ENCODE measurements around the gene TAS2R38.

TAS2R38 gene

DNA sequence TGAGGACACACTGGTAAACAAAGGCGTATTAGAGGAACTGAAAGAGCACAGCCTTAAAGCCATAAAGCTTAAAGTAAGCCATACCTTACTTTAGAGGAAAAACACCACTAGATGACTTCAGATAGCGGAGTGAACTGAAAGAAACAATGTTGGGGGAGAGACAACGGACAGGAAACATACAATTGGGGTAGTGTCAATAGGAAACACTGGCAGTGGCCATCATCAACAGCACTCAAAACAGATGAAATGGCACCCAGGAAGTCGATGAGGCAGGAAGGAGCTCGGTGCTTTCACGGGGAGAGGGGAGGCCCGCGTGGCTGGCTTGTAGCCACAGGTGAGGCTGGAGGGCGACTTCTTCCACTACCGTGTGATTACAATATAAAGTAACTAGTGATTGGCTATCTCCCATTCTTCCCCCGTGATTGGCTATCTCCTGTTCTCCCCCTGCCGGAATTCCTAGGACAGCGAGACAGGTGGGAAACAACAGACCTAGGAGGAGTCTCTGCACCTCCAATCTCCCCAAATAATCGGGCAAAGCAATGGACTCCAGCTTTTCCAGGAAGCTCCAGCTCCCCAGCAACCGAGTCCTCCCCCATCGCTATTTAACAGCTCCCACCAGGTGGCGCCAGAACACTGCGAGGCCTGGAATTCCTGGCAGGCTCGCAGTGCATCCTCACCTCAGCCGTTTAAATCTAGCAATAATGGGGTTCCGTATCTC lies 2.4 kb upstream of the TAS2R38 start:
- peak; percentile 83 for DNase-seq (ENCODE audit: low spot score)

DNA sequence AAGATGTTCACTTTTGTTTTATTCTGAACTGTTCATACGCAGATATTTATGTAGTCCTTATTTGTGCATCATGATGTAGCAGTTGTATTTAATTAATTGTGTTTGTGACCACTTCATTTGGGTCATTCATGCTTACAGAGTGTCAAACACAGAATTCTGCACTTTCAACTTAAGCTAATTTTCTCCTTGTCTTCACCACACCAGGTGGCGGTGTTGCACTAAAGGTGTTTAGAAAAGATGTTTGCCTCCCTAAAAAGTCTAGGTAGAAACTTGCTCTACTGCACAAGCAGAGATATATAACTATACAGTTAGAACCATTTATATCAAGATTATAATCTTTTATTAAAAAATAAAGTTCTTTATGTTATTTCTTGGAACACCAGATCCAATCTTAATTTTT lies 1.3 kb upstream of the TAS2R38 start:
- DNase-seq (ENCODE audit: low spot score) = peak; percentile 32

DNA sequence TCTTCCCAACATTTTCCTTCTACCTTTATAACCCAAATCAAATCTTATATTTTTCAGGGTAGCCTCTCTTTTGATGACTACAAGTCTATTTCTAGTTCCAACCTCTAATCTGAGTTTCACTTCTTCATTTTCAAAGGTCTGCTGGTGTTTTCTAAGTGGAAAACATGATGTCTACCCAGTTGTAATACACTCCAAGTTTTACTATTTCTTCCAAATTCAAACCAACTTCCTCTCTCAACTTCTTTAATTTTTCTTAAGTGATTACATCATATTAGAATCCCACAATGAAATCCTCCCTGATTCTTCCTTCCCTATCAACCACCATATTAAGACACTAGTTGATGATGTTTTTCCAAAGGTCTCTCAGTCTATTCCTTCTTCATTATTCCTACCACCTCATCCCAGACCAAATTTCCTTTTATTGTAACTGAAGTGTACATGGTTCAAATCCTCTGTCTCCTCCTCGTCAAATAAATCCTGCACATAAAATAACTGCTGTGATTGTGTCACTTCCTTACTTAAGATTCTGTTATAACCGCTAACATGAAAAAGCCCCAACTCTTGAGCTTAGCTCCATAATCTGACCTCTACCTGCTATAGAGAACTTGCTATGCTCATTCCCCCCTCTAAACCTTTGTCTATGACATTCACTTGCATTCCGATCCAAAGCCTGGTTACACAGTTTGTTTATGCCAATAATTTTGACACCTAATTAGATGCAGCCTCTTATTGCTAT lies 12.7 kb downstream of the TAS2R38 start:
- DNase-seq (ENCODE audit: low spot score) = no peak

DNA sequence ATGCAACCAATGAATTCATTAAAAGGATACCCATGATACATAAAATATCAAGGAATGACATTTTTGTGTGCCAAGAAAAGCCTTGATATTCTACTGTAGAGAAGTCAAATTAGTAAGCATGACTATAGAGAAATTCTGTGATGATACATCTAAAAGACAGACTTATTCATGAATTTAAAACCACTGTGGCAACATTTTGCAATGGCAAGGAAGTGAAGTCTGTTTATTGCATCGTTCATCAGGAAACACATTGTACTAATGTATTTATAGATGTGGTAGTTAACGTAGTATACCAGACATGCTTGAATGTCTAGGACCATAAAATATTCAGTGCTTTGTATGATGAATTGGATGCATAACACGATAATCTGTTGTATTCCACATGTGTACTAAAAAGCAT lies 17.5 kb downstream of the TAS2R38 start:
- peak; percentile 21 for DNase-seq (ENCODE audit: low spot score)

DNA sequence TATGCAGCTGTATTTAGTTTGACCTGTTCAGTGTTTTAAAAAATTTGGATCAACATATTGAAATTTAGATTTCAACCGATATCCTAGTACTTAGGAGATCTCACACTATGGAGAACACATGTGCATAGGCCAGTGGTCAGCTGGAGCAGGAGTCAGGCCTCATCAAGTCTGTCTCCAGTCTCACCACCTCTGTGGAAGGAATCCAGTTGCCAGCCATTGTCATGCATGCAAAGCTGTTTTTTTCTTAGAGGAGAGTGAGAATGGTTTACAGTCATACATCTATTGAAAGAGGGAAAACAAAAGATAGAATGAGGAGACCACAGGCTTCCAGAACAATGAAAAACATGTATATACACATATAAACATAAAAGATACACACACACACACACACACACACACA lies 19.2 kb downstream of the TAS2R38 start:
- no peak for DNase-seq (ENCODE audit: low spot score)

DNA sequence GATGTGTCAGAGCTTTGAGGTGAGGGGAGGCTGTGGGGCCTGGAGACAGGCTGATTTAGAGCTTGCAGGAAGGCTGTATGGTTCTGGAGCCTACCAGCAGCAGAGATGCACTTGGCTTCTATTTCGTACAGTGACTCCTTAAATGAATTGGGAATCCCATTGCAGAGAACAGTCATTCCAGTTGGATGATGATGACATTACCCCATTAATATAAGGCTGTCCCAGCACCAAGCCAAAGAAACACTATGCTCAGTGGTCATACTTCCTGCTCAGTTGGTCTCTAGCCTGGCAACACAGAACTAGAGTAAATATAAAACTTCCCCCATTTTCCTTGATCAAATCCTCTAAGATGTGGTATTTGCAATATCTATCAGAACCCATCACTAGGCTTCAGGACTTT lies 21.1 kb downstream of the TAS2R38 start:
- DNase-seq (ENCODE audit: low spot score) = no peak

DNA sequence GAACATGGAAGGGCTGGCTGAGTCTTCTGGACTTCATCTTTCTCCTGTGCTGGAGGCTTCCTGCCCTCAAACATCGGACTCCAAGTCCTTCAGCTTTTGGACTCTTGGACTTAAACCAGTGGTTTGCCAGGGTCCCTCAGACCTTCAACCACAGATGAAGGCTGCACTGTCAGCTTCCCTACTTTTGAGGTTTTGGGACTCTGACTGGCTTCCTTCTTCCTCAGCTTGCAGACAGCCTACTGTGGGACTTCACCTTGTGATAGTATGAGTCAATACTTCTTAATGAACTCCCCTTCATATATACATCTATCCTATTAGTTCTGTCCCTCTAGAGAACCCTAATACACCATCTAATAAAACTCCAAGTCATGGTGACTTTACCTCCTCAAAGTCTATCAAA lies 22.8 kb downstream of the TAS2R38 start:
- no peak for DNase-seq (ENCODE audit: low spot score)

DNA sequence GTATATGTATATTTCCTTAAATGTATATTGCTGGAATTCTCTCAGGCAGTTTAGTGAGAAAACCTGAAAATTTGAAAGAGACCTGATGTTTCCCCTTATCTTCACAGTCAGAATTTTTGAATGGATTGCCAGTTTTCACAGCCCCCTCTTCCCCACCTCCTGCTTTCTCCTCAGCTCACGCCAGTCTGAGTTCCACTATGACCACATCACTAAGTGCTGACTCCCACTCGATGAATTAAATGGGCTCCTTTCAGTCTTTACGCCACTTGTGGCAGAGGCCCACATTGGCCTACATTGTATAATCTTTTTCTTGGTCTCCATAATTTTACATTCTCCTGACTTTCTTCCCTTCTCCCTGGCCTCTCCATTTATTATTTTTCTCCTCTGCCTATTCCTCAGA lies 23.7 kb downstream of the TAS2R38 start:
- no peak for DNase-seq (ENCODE audit: low spot score)

DNA sequence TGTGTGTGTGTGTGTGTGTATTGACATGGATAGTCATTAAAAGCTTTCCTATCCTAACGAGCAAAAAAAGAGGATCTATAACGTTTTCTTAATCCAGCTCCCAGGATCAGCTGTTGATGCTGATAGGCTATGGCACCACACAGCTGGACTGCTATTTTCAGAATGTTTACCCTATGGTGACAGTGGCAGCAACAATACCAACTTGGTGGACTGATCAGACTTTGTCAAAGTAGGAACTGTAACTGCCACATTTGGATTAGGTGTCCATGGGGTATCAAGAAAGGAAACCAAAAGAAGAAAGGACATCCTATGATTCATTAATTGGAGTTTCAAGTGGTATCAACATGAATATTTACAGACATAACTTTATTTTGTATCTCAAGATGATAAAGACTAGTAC lies 24.1 kb downstream of the TAS2R38 start:
- no peak for DNase-seq (ENCODE audit: low spot score)

DNA sequence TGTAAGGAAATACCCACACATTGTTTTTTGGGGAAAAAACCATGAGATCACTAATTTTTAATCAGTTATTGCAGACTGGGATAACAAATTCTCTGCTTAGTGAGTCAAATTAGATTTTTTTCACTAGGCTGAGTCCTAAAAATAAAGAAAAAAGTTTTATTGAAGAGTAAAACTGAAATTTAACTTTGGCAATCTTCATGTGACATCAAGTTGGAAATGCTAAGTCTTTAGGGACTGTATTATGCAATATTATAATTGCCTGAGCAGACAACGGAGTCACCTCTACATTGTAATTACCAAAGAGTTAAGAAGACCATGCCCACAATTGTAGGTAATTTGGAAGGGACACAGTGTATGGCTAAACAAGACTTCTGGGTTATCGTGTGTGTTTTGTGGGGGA lies 24.6 kb downstream of the TAS2R38 start:
- DNase-seq (ENCODE audit: low spot score) = no peak

DNA sequence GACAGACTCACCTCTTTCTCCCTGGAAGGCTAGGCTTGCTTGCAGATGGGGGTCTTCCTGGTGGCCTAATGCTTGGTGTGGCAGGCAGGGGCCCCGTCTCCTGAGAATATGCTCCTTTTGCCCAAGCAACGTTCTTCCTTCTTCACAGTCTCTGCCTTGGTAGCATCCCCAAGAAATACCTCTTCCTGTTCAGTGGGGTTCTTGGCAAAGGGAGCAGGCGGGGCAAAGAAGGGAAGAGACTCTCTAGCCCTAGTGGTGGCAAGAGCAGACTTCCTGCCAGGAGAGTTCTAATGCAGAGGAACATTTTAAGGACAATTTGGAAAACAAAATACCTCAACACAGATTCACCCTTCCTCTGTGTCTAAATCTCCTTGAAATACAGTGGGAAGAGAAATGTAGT lies 26.8 kb downstream of the TAS2R38 start, which contains the start of gene CLEC5A:
CLEC5A (minus strand) TSS at position 179 of the 400 bp plus-strand sequence. CDS start 682 bp downstream, outside the sequence.
- DNase-seq (ENCODE audit: low spot score) = no peak

DNA sequence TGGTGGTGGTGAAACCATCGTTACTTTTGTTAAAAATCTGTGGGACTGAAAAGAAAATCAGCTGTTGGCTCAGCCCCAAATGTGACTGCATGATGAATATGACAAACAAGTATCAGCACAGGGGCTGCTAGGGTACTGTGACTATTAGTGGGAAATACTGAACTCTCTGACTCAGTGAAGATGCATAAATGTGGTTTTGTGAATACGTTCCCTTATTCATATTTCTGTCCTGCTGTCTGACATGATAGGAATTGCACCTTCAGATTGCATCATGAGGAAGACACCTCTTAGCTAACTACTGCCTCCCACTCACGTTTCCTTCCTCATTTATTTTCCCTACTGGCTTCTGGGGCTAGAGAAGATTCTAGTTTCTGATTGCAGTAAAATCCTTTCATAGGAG lies 28.2 kb downstream of the TAS2R38 start:
- peak; percentile 83 for DNase-seq (ENCODE audit: low spot score)

DNA sequence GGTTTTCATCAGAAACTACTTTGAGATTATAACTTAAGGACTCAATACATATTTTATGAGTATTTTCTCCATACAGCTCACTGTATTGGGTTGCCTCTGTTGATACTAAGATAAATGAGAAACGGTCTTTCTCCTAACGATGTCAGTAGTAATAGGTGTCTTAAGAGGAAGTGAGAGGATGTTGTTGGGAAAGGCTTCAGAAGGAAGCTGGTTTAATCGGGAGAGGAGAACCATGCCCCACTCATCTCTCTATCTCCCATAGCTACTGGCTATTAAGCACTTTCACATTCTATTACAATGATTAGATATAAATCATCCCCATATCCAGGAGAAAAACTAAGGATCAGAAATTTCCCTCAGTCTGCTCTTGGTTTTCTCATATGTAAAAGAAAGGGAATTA lies 28.8 kb downstream of the TAS2R38 start:
- no peak for DNase-seq (ENCODE audit: low spot score)

DNA sequence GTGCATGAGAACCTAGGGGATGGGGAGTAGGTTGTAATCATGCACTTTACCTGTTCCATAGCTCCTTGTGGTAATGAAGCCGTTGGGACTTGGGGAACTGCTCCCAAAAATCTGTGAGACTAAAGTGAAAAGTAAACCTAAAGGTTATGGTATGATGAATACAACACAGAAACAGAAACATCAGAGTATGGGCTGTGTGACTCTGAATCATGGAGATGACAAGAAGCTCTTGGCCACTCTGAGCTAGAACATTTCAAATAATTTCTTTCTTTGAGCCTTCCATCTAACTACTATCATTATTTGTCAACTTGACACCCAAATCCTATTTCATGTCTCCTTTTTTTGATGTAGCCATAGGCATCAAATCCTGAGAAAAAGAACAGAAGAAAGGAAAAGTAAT lies 29.7 kb downstream of the TAS2R38 start:
- no peak for DNase-seq (ENCODE audit: low spot score)

DNA sequence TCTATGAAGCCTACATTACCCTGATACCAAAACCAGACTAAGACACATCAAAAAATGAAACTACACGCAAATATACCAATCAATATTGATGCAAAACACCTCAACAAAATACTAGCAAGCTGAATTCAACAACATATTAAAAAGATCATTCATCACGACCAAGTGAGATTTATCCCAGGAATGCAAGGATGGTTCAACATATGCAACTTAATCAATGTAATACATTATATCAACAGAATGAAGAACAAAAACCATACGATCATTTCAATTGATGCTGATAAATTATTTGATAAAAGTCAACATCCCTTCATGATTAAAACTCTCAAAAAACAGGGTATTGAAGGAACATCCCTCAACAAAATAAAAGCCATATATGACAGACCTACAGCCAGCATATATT lies 32.5 kb downstream of the TAS2R38 start:
- no peak for DNase-seq (ENCODE audit: low spot score)

DNA sequence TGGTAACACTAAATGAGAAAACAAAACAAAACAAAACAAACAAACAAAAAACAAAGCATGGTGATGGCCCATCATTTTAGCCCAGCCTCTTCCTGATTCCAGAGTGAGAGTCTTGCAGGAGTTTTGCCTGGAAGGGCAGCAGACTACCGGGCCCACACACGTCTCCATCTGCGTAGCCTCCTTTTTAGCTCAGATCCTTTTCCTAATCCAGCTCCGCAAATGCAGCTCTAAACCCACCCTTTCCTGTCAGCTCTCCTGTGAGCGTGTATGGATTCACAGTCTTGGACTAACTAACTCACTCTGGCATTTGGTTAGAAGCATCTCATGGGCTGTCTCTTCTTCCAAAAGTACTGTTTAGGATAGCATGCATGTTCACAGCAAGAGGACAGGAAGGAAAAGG lies 43.4 kb downstream of the TAS2R38 start:
- no peak for DNase-seq (ENCODE audit: low spot score)

DNA sequence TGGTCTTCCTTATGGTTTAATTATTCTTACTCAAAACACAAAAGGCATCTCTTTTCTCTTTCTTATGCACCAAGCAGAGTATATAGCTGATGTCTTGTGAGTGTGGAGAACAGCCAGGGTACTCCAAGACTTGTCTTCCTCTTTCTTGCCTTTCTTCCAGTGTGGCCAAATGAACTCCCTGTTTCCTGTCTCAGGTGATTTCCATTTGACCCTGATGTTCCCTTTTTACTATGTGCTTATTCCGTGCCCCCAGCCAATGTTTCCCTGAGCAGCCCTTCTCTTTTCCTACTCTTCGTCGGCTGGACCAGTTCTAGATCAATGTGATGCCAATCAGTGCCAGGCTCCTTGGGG lies 44.8 kb downstream of the TAS2R38 start:
- no peak for DNase-seq (ENCODE audit: low spot score)

DNA sequence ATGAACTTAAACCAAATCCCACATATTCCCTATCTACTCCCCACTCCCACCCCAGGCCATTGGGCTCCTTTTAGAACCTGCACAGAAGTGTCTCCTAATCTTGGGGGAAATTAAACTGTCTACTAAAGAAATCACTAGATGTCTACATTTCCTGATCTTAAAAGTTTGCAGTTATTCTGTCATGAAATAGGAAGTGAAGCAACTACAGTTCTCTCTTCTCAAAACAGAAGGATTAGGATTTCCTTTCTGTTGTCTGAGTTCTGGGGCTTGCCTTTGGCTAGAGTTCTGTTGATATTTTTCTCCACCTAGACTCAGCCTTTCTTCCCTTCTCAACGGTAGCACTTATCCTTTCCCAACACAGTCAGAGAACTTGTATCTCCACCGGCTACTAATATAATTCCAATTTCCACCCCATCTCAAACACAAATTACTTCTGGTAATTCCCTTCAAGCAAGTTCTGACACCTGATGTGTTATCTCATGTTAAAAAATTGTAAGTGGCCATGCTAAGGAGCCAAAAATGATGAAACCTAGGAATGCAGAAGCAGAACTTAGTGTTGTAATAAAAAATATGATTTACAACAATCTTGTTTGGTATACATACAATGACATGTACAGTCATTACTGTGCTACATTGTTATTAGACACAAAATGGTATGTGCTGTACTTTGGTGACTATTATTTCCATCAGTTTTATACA lies 45.3 kb downstream of the TAS2R38 start:
- no peak for DNase-seq (ENCODE audit: low spot score)

Measured in RKO (cell line).